Colon (tissue), 2 donors: ENCODE data around the gene IFT43.

ENCODE experiments used
- FAIRE-seq: peaks from 2 replicates; lab custom pipeline; 2012; peaks lifted over from hg19 to GRCh38; lab: Jason Lieb, UNC
- donor health status: control.
- donor health status: control.

Gene IFT43

GRCh38 chr14:75985618-75986438, at the start of gene IFT43:
IFT43 (plus strand) TSS chr14:75985763; CDS start chr14:75985787, 24 bp downstream.
- no peak for FAIRE-seq

- no peak for FAIRE-seq
These were observed 46.4 kb upstream of the IFT43 start for GRCh38 chr14:75939200-75939599.

DNA sequence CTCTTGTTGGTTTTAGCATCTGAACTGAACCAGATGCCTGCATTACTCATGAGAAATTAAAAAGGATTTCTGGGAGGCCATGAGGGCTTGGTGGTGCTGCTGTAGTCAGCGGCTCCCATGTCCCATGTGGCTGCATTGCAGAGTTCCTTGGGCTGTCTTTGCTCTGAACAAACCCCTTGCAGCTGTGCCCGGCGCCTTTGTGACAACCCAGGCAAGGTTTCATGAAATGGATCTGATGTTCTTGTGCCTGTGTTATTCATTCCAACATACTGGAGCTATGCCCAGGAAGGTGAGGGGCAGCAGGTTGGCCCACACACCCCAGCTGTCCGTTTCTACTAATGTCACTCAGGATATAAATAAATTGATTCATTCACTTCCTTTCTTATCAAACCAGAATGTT, 44.5 kb upstream of the IFT43 start:
- FAIRE-seq = no peak

DNA sequence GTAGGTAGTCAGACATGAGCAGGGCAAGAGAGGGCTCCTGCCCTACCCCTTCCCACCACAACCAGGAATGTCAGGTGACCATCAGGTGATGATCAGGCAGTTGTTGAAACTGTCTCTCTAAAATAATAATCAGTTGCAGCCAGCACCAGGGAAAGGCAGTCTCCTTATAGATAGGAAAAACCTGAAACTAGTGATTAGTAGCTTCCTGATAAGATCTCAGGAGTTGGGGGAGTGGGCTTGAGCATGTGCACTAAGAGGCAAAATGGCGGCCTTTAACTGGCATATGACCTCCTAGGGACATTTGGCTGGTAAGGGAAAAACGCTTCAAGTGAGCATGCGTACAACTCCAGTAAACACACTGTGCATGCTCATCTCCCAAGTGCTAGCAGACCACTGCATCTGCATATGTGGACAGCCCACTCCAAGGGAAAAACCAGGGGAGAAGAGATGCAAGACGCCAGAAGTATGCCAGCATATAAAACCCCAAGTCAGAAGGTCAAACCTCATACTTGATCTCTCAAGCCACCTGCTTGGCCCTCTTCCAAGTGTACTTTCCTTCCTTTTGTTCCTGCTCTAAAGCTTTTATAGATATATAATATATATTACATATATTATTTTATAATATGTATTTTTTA, 40.8 kb upstream of the IFT43 start:
- FAIRE-seq = no peak

GRCh38 chr14:75946785-75947184, 38.8 kb upstream of the IFT43 start:
- FAIRE-seq = no peak

- FAIRE-seq = no peak
These were observed 33.1 kb upstream of the IFT43 start for GRCh38 chr14:75952489-75952888.

- no peak for FAIRE-seq
These were observed 26.5 kb upstream of the IFT43 start for GRCh38 chr14:75959031-75959430.

GRCh38 chr14:75960231-75960630, 25.3 kb upstream of the IFT43 start:
- FAIRE-seq = no peak

- no peak for FAIRE-seq
These were observed 23.9 kb upstream of the IFT43 start for GRCh38 chr14:75961662-75962061.

DNA sequence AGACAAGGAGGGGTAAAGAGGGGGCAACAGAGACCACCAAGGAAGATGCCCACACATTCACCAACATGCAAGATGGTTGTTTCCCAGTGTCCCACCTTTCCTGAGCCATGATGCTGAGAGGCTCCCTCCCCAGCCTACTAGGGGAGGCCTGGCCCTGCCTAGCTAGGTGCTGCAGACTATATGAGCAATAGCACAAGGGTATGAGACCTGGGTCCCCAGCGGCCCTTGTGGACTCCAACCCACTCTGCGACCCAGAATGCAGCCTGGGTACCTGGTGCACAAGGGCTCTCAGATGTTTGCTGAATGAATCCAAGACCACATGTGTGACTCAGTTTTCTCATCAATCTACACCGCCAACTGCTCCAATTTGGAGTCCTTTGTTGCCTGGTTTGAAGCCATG, 17.7 kb upstream of the IFT43 start:
- FAIRE-seq = no peak

DNA sequence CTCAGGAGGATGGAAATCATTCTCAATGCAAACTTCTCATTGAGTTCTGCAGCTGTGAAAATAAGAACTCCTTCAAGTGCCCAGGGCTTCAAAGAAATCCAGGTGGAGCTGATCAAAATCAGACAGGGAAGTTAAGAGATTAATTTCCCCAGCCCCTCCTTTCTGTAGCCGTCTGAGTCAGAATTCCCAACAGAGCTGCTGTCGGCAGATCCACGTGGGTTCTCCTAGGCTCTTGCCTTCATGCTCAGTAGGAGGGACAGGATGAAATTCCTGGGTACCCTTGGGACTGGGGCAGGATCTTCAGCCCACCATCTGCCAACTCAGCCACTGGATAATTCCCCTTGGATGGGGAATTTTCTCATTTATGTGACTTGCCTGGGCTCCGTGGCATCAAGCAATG, 17.1 kb upstream of the IFT43 start:
- no peak for FAIRE-seq

DNA sequence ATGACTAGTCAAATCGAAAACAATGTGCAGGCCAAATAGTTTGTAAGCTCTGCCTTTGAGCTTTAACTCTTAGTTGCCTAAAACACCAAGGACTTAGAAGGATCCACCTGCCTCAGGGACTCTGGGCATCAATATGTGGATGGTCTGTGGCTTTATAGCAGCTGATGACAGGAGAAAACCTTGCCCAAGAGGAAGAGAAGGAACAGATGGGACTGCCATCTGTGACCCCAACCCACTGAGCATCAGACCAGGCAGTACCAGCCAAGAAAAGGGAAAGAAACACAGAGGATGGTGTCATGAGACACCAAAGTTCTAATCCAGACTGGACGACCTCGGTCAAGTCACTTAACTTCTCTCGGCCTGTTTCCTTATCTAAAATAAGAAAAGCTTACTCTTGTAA, 16.4 kb upstream of the IFT43 start:
- FAIRE-seq = no peak

DNA sequence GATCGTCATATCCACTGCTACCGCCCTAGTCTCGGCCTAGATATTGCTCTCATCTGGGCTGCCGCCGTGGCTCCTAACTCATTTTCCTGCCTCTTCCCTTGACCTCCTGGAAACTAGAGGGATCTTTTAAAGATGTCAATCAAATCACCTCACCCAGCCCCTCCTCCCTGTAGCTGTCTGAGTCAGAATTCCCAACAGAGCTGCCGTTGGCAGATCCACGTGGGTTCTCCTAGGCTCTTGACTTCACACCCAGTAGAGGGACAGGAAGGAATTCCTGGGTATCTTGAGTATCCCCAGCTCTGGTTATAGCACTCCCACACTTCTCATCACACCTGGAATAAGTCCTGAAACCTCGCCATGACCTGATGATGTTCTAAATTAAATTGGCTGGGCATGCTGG, 15.7 kb upstream of the IFT43 start:
- no peak for FAIRE-seq

DNA sequence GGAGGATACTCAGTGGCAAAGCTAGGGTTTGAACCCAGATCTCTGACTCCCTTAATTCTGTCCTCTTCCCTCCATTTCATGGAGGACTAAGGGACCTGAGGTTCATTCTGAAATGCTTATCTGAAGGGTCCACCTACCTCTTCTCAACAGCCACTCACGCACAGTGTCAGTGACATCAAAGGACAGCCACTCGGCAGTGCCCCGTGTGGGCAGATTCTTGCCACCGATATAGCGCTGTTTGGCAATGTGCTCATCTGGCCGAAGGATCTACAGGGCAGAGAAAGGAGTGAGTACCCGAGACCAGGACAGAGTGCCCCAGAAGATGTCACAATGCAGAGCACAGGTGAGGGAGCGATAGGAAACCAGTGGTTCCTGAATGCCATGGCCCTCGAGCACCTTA, 14.6 kb upstream of the IFT43 start:
- FAIRE-seq = no peak

- FAIRE-seq = no peak
These were observed 14.1 kb upstream of the IFT43 start for GRCh38 chr14:75971509-75971908.

DNA sequence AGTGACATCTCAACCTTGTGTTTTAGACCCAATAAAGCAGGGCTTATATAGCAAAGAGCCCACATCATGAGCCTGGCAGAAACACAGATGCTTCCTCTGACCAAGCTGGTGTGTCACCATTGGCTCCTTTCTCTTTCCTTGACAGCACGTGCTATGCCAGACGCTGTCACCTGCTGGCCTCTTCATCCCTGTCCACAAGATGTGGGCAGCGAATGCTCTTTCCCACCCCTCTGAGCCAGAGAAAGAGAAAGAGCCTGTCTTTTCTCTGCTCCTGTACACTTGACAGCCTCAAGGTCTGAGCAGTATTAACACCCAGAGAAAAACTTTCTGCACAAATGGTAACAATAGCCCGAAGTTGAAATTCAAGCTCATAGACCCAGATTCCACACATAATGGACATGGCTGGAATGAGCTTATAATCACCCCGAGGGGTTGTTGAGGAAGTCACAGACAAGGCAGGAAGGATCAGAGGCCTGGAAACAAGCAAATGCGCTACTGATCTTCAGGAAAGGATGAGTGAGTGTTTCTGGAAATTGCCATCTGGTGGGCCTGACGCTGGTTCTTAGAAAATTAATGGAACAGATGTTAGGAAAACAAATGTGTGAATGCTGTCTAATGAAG, 12.7 kb upstream of the IFT43 start:
- no peak for FAIRE-seq

- FAIRE-seq = no peak
These were observed 8.6 kb upstream of the IFT43 start for GRCh38 chr14:75976826-75977581.

DNA sequence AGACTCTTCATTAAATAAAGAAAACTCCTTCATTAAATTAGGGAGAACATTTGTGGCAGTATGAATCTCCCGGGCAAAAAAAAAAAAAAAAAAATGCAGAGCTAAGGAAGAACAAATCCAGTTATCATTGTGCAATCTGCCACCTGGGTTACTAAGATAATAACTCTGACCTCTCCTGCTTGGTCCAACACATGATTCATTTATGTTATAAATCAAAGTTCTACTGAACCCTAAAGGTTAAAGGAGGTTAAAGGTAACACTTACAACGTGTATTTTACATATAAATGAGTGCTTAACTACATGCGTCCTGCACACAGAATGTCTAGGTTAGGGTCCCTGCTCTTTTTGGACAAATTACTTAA, 8.0 kb upstream of the IFT43 start:
- FAIRE-seq = no peak

DNA sequence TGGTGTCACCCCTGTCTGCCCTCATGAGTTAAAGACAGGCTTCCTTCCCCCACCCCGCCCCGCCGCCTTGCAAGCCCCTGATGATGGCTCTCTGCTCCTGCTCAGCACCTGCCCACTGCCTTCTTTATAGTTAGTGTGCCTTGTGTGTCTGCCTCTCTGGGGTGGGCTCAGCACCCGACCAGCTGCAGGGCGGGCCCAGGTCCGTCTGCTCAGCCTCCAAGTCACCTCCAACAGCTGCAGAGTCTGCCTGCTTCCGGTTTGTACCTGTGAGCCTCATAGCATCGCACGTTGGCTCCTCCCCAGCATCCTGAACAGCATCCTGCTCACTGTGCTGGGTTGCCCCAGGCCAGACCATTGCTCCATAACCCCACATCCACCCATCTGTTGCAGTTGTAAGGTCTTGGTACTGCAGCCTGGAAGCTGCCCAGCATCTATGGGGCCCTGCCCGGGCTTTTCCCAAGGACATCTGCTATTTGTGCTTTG, 7.3 kb upstream of the IFT43 start:
- no peak for FAIRE-seq

DNA sequence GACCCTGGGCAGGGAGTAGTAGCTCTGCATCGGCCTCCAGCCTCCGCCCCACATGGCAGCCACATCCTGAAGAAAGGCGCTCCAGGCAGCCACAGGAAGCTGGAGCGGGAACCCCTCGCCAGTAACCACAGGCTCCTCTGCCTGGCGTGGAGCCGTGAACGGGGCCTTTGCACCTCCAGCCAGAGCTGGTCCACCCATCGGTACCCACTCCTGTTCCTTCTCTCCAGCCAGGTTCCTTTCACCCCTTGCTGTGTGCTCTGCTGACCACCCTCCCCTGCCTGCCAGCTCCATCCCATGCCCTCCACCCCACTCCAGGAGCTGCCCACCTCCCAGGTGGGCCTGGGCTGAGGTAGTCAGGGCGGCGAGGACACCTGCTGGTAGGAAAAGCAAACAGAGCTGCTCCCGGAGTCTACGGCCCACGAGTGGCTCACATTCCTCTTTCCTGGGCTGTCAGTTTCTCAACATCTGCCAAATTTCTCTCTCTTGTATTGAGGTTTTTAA, 6.4 kb upstream of the IFT43 start:
- FAIRE-seq = no peak

DNA sequence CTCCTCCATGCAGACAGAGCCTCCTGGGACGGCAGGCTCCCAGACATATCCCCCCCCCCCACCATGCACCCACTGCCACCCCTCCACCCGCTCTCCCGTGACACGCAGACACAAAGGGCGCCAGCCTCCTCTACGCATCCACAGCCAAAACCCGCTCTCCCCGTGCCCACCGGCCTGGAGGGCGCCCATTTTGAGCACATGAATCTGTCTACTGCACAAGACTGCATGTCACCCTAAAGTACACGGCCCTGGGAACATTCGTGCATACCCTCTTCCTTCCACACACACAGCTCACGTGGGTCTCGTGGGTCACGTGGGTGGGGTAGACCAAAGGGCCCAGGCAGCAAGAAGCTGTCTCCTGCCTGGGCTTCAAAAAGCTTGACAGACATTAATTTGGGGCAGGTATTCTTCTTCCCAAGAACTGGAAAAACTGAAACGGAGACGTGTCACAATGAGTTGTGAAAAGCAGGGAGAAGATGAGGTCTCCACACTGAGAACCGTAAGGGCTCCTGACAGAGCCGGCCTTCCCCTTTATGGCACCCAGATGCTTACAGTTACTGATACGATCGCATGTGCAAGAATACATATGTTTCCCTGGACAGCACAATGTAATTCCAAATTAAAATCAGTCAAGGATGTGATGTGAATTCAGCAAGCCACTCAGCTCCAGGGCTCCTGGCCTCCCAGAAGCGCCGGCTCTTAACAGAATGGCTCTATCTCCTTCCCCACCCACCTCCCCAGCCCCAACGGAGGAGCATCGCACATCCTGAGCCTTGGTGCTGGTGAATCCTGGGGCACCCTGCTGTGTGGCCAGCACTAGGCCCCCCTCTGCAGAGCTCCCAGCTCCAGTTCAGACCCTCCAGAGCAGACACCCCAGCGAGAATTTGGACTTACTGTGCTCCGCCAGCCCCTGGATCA, 5.7 kb upstream of the IFT43 start:
- FAIRE-seq = no peak
